Keratinocyte (primary cell): Measurements from ENCODE around the gene RNF144A.

Experiments
- EZH2 ChIP-seq: IDR thresholded peaks from one replicate; pipeline ENCODE4 v1.6.1; 2012; ENCODE audit warnings: inconsistent platforms, mild to moderate bottlenecking, low read length, moderate library complexity
- TF ChIP-seq, protein P1 (sequence below), 3 experiments: IDR thresholded peaks in 1 of 3; conservative IDR thresholded peaks in 1 of 3; optimal IDR thresholded peaks in 1 of 3; 2 replicates in 2 of 3; 3 replicates in 1 of 3; pipeline versions ENCODE3 to v1.5.1; 2011; ENCODE audit warnings: low read length in 3 of 3, mild to moderate bottlenecking in 3 of 3, moderate library complexity in 2 of 3, control low read depth in 1 of 3, inconsistent platforms in 1 of 3; ENCODE audit not compliant: insufficient read depth in 2 of 3; ENCODE audit errors: extremely low read depth in 1 of 3

DNA sequence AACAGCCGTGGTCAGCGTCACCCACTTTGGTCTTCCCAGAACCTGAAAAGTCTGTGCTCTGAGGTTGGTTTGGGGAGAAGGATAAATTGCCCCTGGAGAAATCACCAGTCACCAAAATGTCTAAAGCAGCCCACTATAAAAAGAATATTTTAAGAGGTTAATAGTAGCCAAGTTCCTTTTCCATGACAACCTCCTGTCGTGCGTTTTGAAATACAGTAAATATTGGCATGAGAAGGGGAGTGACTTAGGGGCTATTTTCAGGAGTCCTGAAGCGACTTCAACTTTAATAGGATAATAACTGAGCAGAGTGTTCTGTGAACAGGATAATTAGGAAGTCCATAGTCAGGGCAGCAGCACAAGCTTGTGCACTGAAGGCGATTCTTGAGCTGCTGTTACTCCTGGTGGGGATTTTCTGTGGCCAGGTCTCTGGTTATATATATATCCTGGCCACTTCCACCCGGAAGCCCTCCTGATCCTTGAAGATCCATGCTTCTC is 49.3 kb downstream of the RNF144A start:
- TF ChIP-seq EZH2: no peak
- TF ChIP-seq, protein P1, sequence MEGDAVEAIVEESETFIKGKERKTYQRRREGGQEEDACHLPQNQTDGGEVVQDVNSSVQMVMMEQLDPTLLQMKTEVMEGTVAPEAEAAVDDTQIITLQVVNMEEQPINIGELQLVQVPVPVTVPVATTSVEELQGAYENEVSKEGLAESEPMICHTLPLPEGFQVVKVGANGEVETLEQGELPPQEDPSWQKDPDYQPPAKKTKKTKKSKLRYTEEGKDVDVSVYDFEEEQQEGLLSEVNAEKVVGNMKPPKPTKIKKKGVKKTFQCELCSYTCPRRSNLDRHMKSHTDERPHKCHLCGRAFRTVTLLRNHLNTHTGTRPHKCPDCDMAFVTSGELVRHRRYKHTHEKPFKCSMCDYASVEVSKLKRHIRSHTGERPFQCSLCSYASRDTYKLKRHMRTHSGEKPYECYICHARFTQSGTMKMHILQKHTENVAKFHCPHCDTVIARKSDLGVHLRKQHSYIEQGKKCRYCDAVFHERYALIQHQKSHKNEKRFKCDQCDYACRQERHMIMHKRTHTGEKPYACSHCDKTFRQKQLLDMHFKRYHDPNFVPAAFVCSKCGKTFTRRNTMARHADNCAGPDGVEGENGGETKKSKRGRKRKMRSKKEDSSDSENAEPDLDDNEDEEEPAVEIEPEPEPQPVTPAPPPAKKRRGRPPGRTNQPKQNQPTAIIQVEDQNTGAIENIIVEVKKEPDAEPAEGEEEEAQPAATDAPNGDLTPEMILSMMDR (optimal IDR thresholded peaks at IDR 0.05 in 1 of 3, IDR thresholded peaks at IDR 0.05 in 1 of 3, conservative IDR thresholded peaks at IDR 0.05 in 1 of 3; ENCODE audit: extremely low read depth in 1 of 3, insufficient read depth in 2 of 3, low read length in 3 of 3): no peak
